HCT116 (cell line): ENCODE data around the gene ZDHHC14. TPM values are rescaled to one million over a fixed set of nuclear protein-coding genes. Genes with fewer than 3 reads are reported as not detected.

ENCODE experiments used
- ATAC-seq: fragments of 200-7000 bp; cut with Tn5 transposase; 2 replicates; pipeline ENCODE4 v1.9.1; 2020; ENCODE audit warnings: mild to moderate bottlenecking, moderate library complexity
- BruUV-seq: library from RNA; stranded (reverse); fragments of 400-500 nt; replicated peaks from 2 replicates; lab custom pipeline; 2021; lab: Mats Ljungman, UMichigan
- CTCF ChIA-PET: fragments of 300-600 bp; sonication (Branson Sonifier 250); formaldehyde crosslinking; loops from one replicate; lab custom pipeline; 2021; ENCODE audit warnings: antibody characterized with exemption; lab: Charles Lee
- POLR2A ChIA-PET: fragments of 300-600, 350-600 bp; sonication (Branson Sonifier 250); formaldehyde crosslinking; loops from one replicate; lab custom pipeline; 2021; ENCODE audit warnings: antibody characterized with exemption; lab: Charles Lee
- RAD21 ChIA-PET, 2 experiments: fragments of 300-600 bp; sonication (Branson Sonifier 250); formaldehyde crosslinking; loops; one replicate each; lab custom pipeline; 2023; ENCODE audit warnings: low total read pairs in 2 of 2; ENCODE audit not compliant: uncharacterized antibody in 2 of 2, unreplicated experiment in 2 of 2, low non-redundant PET in 1 of 2; lab: Charles Lee
- DNase-seq: peaks from one replicate; pipeline ENCODE4 v3.0.0-alpha.2; 2010; ENCODE audit warnings: low read depth, low spot score
- H2AFZ ChIP-seq: fragments of 200-600 bp; shearing (Covaris generic), sonication (generic); 2 replicates; pipeline ENCODE4 v1.6.1; 2017; ENCODE audit warnings: low read depth, mixed run types, mixed read lengths, antibody characterized with exemption, low read length; ENCODE audit not compliant: poor library complexity, severe bottlenecking
- H3K27ac ChIP-seq: 2 replicates; pipeline ENCODE4 v1.5.1; 2012; ENCODE audit warnings: low read depth, low read length
- H3K27me3 ChIP-seq: fragments of 200-600 bp; sonication (generic); 2 replicates; pipeline ENCODE4 v1.6.1; 2016; ENCODE audit warnings: mixed run types, low read length, mixed read lengths; ENCODE audit not compliant: insufficient read depth
- H3K36me3 ChIP-seq, 2 experiments: fragments of 200-500 bp in 1 of 2; fragments of 200-600 bp in 1 of 2; sonication (Bioruptor generic) in 1 of 2; sonication (generic) in 1 of 2; 2 replicates each; pipeline versions ENCODE4 v1.5.1 to v1.6.1; 2014 to 2016; ENCODE audit warnings: low read length in 2 of 2, inconsistent platforms in 1 of 2, mixed read lengths in 1 of 2, mixed run types in 1 of 2; ENCODE audit not compliant: insufficient read depth in 2 of 2, control insufficient read depth in 1 of 2
- H3K4me1 ChIP-seq, 2 experiments: fragments of 200-600 bp in 1 of 2; sonication (generic) in 1 of 2; 2 replicates each; pipeline versions ENCODE4 v1.5.1 to v1.6.1; 2012 to 2017; ENCODE audit warnings: low read length in 2 of 2, inconsistent platforms in 1 of 2, mild to moderate bottlenecking in 1 of 2, mixed read lengths in 1 of 2, mixed run types in 1 of 2, moderate library complexity in 1 of 2; ENCODE audit not compliant: insufficient read depth in 2 of 2, control insufficient read depth in 1 of 2
- H3K4me2 ChIP-seq: fragments of 200-600 bp; sonication (generic); 2 replicates; pipeline ENCODE4 v1.6.1; 2017; ENCODE audit warnings: mixed run types, low read length, mixed read lengths
- H3K4me3 ChIP-seq, 2 experiments: fragments of 200-600 bp in 1 of 2; sonication (generic) in 1 of 2; replicated peaks in 1 of 2; 2 replicates each; pipeline ENCODE4 v1.5.1; 2011 to 2016; ENCODE audit warnings: low read length in 2 of 2, control low read depth in 1 of 2, low read depth in 1 of 2, mild to moderate bottlenecking in 1 of 2, mixed read lengths in 1 of 2, mixed run types in 1 of 2
- H3K79me2 ChIP-seq: fragments of 200-600 bp; sonication (generic); 2 replicates; pipeline ENCODE4 v1.6.1; 2017; ENCODE audit warnings: mild to moderate bottlenecking, mixed run types, low read length, moderate library complexity, mixed read lengths; ENCODE audit not compliant: insufficient read depth
- H3K9ac ChIP-seq: fragments of 200-600 bp; sonication (generic); 2 replicates; pipeline ENCODE4 v1.6.1; 2016; ENCODE audit warnings: low read length, mixed read lengths
- H3K9me2 ChIP-seq: fragments of 200-600 bp; sonication (generic), shearing (Covaris generic); 2 replicates; pipeline ENCODE4 v1.6.1; 2017; ENCODE audit warnings: mixed run types, mild to moderate bottlenecking, moderate library complexity; ENCODE audit not compliant: insufficient read depth
- H3K9me3 ChIP-seq, 2 experiments: fragments of 200-500 bp in 1 of 2; fragments of 200-600 bp in 1 of 2; sonication (Bioruptor generic) in 1 of 2; sonication (generic) in 1 of 2; 2 replicates each; pipeline ENCODE4 v1.6.1; 2014 to 2017; ENCODE audit warnings: low read length in 2 of 2, mixed read lengths in 2 of 2, inconsistent platforms in 1 of 2, low read depth in 1 of 2, mild to moderate bottlenecking in 1 of 2, mixed run types in 1 of 2, moderate library complexity in 1 of 2; ENCODE audit not compliant: control insufficient read depth in 1 of 2, insufficient read depth in 1 of 2
- H4K20me1 ChIP-seq: fragments of 200-600 bp; sonication (generic), shearing (Covaris generic); 2 replicates; pipeline ENCODE4 v1.6.1; 2017; ENCODE audit warnings: mixed run types, mild to moderate bottlenecking, moderate library complexity; ENCODE audit not compliant: insufficient read depth
- FOSL1 ChIP-seq: IDR thresholded peaks from 2 replicates; pipeline ENCODE4 v1.6.1; 2012; ENCODE audit warnings: low read depth
- RAD21 ChIP-seq: IDR thresholded peaks from 2 replicates; pipeline ENCODE4 v1.6.1; 2012; ENCODE audit warnings: low read depth, mild to moderate bottlenecking
- TCF7L2 ChIP-seq: IDR thresholded peaks from 2 replicates; pipeline ENCODE4 v1.7.0; 2011; ENCODE audit warnings: borderline replicate concordance, inconsistent platforms; ENCODE audit not compliant: insufficient read depth, insufficient read length; ENCODE audit errors: extremely low read depth
- YY1 ChIP-seq: IDR thresholded peaks from 2 replicates; pipeline ENCODE4 v1.6.1; 2011; ENCODE audit warnings: low read length, low read depth, moderate library complexity, mild to moderate bottlenecking; ENCODE audit not compliant: insufficient replicate concordance; ENCODE audit errors: extremely low read depth
- ZFX ChIP-seq: fragments of 450-650 bp; IDR thresholded peaks from 2 replicates; pipeline ENCODE4 v1.6.1; 2017
- intact Hi-C: fragments of 100-400 bp; cut with micrococcal nuclease; formaldehyde crosslinking; loops from 2 replicates; pipeline ENCODE4 v1.10.0; 2022
- total RNA-seq: library from RNA; stranded (reverse); gene quantifications from one replicate; pipeline ENCODE4 v1.2.1, GENCODE V29; 2021; ENCODE audit not compliant: unreplicated experiment
- TF ChIP-seq, protein P1 (sequence below), 3 experiments: fragments of 200-600 bp in 1 of 3; sonication (generic) in 1 of 3; IDR thresholded peaks in 2 of 3; conservative IDR thresholded peaks in 1 of 3; 2 replicates each; pipeline ENCODE4 v1.5.1; 2012 to 2017; ENCODE audit warnings: low read depth in 2 of 3, low read length in 2 of 3, antibody characterized with exemption in 1 of 3, borderline replicate concordance in 1 of 3, control low read depth in 1 of 3, mild to moderate bottlenecking in 1 of 3, mixed read lengths in 1 of 3, mixed run types in 1 of 3, moderate library complexity in 1 of 3; ENCODE audit not compliant: insufficient read depth in 1 of 3
- TF ChIP-seq, protein P2 (sequence below): IDR thresholded peaks from 2 replicates; pipeline ENCODE4 v1.6.1; 2012
- TF ChIP-seq, protein P3 (sequence below): IDR thresholded peaks from 2 replicates; pipeline ENCODE4 v1.6.1; 2011; ENCODE audit warnings: mild to moderate bottlenecking, low read length, moderate library complexity; ENCODE audit not compliant: insufficient replicate concordance; ENCODE audit errors: extremely low read depth

ZDHHC14 gene
- total RNA-seq, 1 experiment from 2014 or later, result 5.3 TPM

DNA sequence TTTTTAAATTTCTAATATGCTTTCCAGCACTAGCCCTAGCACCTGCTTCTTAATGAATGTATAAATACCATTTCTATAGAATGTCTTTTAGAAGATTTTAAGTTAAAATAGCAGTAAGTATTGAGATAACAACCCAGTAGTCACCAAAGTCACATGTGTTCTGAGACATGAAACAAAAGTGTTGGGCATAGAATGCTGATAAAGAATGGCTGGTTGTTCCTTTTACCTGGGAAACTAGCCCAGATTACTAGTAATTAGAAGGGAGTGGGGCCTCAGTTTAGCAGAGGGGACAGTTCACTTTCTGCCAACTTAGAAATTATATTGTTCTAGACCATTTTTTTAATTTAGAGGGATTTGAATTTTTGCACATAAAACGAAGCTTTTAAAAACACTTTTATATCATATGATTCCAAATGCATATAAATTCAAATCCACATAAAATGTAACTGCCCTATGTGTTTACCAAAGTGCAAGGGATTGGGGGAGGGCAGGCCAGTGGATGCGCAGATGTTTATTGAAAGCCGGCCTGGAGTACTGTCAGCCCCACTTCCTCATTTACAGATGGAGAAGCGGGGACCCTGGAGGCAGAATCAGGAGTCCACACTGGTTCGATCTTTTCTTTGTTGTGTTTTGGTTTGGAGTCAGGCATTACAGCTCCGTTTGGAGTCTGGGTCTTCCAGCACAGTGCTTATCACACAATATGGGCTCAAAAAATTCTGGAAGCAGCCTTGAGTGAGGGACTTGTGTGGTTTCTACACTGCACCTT, 139.8 kb downstream of the ZDHHC14 start:
- ChIA-PET POLR2A (no interaction called here), RAD21 (no interaction called here), CTCF (interaction anchor here (0.6 kb wide), 1 partner anchor 187 kb away, joined by 4 read pairs; no protein-coding TSS in a partner anchor)
- Histone ChIP-seq H3K9me3 (no peaks in the 10 kb centered on the region), H4K20me1 (no peaks in the 10 kb centered on the region), H3K4me2 (no peak overlapping the region), H3K9ac (no peak overlapping the region), H2AFZ (no peak overlapping the region), H3K4me1 (peaks cover 9 to 29% of the 10 kb centered on the region in 2 experiments), H3K79me2 (no peaks in the 10 kb centered on the region), H3K27me3 (no peaks in the 10 kb centered on the region), H3K27ac (no peak overlapping the region), H3K36me3 (no peaks in the 10 kb centered on the region), H3K9me2 (no peaks in the 10 kb centered on the region), H3K4me3 (no peak overlapping the region)
- TF ChIP-seq YY1 (no peak), FOSL1 (no peak), ZFX (no peak), RAD21 (no peak), TCF7L2 (no peak)
- TF ChIP-seq, protein P1, sequence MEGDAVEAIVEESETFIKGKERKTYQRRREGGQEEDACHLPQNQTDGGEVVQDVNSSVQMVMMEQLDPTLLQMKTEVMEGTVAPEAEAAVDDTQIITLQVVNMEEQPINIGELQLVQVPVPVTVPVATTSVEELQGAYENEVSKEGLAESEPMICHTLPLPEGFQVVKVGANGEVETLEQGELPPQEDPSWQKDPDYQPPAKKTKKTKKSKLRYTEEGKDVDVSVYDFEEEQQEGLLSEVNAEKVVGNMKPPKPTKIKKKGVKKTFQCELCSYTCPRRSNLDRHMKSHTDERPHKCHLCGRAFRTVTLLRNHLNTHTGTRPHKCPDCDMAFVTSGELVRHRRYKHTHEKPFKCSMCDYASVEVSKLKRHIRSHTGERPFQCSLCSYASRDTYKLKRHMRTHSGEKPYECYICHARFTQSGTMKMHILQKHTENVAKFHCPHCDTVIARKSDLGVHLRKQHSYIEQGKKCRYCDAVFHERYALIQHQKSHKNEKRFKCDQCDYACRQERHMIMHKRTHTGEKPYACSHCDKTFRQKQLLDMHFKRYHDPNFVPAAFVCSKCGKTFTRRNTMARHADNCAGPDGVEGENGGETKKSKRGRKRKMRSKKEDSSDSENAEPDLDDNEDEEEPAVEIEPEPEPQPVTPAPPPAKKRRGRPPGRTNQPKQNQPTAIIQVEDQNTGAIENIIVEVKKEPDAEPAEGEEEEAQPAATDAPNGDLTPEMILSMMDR (IDR thresholded peaks at IDR 0.05 in 2 of 3, conservative IDR thresholded peaks at IDR 0.05 in 1 of 3; ENCODE audit: borderline replicate concordance in 1 of 3, insufficient read depth in 1 of 3, low read depth in 2 of 3, low read length in 2 of 3), result no peak
- TF ChIP-seq, protein P2, sequence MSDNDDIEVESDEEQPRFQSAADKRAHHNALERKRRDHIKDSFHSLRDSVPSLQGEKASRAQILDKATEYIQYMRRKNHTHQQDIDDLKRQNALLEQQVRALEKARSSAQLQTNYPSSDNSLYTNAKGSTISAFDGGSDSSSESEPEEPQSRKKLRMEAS, result no peak
- TF ChIP-seq, protein P3, sequence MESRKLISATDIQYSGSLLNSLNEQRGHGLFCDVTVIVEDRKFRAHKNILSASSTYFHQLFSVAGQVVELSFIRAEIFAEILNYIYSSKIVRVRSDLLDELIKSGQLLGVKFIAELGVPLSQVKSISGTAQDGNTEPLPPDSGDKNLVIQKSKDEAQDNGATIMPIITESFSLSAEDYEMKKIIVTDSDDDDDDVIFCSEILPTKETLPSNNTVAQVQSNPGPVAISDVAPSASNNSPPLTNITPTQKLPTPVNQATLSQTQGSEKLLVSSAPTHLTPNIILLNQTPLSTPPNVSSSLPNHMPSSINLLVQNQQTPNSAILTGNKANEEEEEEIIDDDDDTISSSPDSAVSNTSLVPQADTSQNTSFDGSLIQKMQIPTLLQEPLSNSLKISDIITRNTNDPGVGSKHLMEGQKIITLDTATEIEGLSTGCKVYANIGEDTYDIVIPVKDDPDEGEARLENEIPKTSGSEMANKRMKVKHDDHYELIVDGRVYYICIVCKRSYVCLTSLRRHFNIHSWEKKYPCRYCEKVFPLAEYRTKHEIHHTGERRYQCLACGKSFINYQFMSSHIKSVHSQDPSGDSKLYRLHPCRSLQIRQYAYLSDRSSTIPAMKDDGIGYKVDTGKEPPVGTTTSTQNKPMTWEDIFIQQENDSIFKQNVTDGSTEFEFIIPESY, result no peak
- DNase-seq, result no peak
- ATAC-seq, result no peak
- no TSS peak for BruUV-seq
- intact Hi-C loops, result no loop called here
